ENCODE measurements around the gene TNS2. TPM values are rescaled to one million over a fixed set of nuclear protein-coding genes. Genes with fewer than 3 reads are reported as not detected.
A peak's percentile ranks its signal among the peaks of the same experiment; 100 is the strongest.
"Not testable (repeated sequence)": the region's sequence is repeated elsewhere in the genome, so short reads cannot be mapped to it uniquely, and the experiment has no call there.

Gene TNS2
- total and polyA plus RNA-seq, 2 of the 13 experiments (the other 11 are each of a cell fraction or from before 2014, with no cell fraction given), result 8.9 to 20.4 TPM

DNA sequence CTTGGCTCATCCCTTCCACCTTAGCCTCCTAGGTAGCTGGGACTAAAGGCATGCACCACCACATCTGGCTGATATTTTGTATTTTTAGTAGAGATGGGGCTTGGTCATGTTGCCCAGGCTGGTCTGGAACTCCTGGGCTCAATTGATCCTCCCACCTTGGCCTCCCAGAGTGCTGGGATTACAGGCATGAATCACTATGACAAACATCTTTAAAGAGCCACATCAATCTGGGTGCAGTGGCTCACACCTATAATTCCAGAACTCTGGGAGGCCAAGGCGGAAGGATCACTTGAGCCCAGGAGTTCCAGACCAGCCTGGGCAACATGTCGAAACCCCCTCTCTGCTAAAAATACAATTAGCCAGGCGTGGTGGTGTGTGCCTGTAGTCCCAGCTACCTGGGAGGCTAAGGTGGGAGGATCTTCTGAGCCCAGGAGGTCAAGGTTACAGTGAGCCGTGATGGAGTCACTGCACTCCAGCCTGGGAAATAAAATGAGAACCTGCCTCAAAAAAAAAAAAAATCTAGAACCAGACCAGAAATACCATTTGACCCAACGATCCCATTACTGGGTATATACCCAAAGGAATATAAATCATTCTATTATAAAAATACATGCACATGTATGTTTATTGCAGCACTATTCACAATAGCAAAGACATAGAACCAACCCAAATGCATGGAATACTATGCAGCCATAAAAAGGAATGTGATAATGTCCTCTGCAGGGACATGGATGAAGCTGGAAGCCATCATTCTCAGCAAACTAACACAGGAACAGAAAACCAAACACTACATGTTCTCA is 45.1 kb downstream of the TNS2 start:
- DNase-seq (ENCODE audit: low spot score); H3K9ac ChIP-seq (ENCODE audit: insufficient read depth, low read depth, low read length); BruUV-seq (replicated peaks); intact Hi-C loops (cut with micrococcal nuclease; ENCODE audit: unreplicated experiment); ATAC-seq; FAIRE-seq; in situ Hi-C loops (cut with HindIII; ENCODE audit: extremely low pct_ligation_motif_present, low pct_unique_long_range_greater_than_20kb); H3K4me3 ChIP-seq (replicated peaks in 1 of 3; ENCODE audit: insufficient read depth in 1 of 3, low read depth in 2 of 3, low read length in 3 of 3); H3K36me3 ChIP-seq (replicated peaks in 1 of 2; ENCODE audit: control insufficient read depth in 1 of 2, insufficient read depth in 2 of 2, low read length in 2 of 2); H3K4me2 ChIP-seq (ENCODE audit: low read depth, low read length); H4K20me1 ChIP-seq (ENCODE audit: insufficient read depth, low read length); H2AFZ ChIP-seq (ENCODE audit: low read length); CTCF ChIA-PET (ENCODE audit: low intra/inter-chr PET ratio, low total read pairs); H3K9me3 ChIP-seq (ENCODE audit: low read length); H3K27ac ChIP-seq (ENCODE audit: extremely low read length, insufficient read depth, low read length); H3K79me2 ChIP-seq (ENCODE audit: insufficient read depth, low read length): not testable (repeated sequence)
- Histone ChIP-seq H3K4me1 (ENCODE audit: insufficient read depth, low read length) (peaks cover 58% of the 10 kb centered on the region), H3K27me3 (ENCODE audit: control insufficient read depth in 1 of 2, insufficient read depth in 2 of 2, low read length in 2 of 2) (peaks cover 0 to 19% of the 10 kb centered on the region in 2 experiments; a peak in 3 of 5 replicates)
- 0 out of 2 replicates have a peak, but pooled peaks have one; percentile 21 for TF ChIP-seq FOSL2 (CRISPR knock-in tag; IDR thresholded peaks at IDR 0.05)
- POLR2A ChIA-PET, result interaction anchor here (2.4 kb wide), 1 partner anchor 16 kb away, joined by 18 read pairs; the partner anchor contains the start of gene SPRYD3
- 48% methylated on average over 5 of the region's 5 CpGs for WGBS (ENCODE audit: low lambda C conversion rate)

DNA sequence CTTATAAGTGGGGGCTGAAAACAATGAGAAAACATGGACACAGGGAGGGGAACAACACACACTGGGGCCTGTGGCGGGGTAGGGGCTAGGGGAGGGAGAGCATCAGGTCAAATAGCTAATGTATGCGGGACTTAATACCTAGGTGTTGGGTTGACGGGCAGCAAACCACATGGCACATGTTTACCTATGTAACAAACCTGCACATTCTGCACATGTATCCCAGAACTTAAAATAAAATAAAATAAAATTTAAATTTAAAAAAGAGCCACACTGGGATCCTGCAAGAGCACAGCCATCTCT is 45.7 kb downstream of the TNS2 start:
- FAIRE-seq; H3K36me3 ChIP-seq (replicated peaks in 1 of 2; ENCODE audit: control insufficient read depth in 1 of 2, insufficient read depth in 2 of 2, low read length in 2 of 2); ATAC-seq; H4K20me1 ChIP-seq (ENCODE audit: insufficient read depth, low read length); intact Hi-C loops (cut with micrococcal nuclease; ENCODE audit: unreplicated experiment); H3K4me3 ChIP-seq (replicated peaks in 1 of 3; ENCODE audit: insufficient read depth in 1 of 3, low read depth in 2 of 3, low read length in 3 of 3); H2AFZ ChIP-seq (ENCODE audit: low read length); CTCF ChIA-PET (ENCODE audit: low intra/inter-chr PET ratio, low total read pairs); BruUV-seq (replicated peaks); H3K79me2 ChIP-seq (ENCODE audit: insufficient read depth, low read length); DNase-seq (ENCODE audit: low spot score); H3K9ac ChIP-seq (ENCODE audit: insufficient read depth, low read depth, low read length); in situ Hi-C loops (cut with HindIII; ENCODE audit: extremely low pct_ligation_motif_present, low pct_unique_long_range_greater_than_20kb); H3K27ac ChIP-seq (ENCODE audit: extremely low read length, insufficient read depth, low read length); POLR2A ChIA-PET; H3K9me3 ChIP-seq (ENCODE audit: low read length); H3K4me2 ChIP-seq (ENCODE audit: low read depth, low read length): not testable (repeated sequence)
- TF ChIP-seq, protein P1, sequence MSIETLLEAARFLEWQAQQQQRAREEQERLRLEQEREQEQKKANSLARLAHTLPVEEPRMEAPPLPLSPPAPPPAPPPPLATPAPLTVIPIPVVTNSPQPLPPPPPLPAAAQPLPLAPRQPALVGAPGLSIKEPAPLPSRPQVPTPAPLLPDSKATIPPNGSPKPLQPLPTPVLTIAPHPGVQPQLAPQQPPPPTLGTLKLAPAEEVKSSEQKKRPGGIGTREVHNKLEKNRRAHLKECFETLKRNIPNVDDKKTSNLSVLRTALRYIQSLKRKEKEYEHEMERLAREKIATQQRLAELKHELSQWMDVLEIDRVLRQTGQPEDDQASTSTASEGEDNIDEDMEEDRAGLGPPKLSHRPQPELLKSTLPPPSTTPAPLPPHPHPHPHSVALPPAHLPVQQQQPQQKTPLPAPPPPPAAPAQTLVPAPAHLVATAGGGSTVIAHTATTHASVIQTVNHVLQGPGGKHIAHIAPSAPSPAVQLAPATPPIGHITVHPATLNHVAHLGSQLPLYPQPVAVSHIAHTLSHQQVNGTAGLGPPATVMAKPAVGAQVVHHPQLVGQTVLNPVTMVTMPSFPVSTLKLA (IDR thresholded peaks at IDR 0.05), result peak; percentile 30; the same call in 1 of the 2 replicates
- H3K4me1 ChIP-seq (ENCODE audit: insufficient read depth, low read length), result peaks cover 63% of the 10 kb centered on the region
- H3K27me3 ChIP-seq (ENCODE audit: control insufficient read depth in 1 of 2, insufficient read depth in 2 of 2, low read length in 2 of 2), result peaks cover 0 to 19% of the 10 kb centered on the region in 2 experiments; a peak in 3 of 5 replicates
- 74% methylated on average over 3 of the region's 3 CpGs for WGBS (ENCODE audit: low lambda C conversion rate)

Data from HepG2 (cell line).